ENCODE data around the gene WDR27.

DNA sequence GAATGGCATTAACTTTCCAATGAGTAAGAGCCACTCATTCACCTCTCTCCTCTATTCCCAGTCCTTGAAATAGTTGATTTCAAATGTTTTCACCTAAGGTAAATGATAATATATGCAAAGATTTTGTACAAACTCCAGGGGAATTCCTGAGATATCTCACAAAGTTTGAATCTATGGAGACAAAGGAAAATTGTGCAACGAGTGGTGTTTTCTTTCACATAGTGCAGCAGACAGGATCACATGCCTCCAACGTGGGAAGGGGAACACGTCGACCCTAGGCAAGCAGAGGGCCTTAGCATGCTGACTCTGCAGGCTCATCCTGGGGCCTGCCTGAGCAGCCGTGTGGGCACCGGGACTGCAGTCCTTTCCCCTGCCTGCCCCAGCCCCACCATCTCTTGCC, 252.6 kb downstream of the WDR27 start:
- TF ChIP-seq, protein P1, sequence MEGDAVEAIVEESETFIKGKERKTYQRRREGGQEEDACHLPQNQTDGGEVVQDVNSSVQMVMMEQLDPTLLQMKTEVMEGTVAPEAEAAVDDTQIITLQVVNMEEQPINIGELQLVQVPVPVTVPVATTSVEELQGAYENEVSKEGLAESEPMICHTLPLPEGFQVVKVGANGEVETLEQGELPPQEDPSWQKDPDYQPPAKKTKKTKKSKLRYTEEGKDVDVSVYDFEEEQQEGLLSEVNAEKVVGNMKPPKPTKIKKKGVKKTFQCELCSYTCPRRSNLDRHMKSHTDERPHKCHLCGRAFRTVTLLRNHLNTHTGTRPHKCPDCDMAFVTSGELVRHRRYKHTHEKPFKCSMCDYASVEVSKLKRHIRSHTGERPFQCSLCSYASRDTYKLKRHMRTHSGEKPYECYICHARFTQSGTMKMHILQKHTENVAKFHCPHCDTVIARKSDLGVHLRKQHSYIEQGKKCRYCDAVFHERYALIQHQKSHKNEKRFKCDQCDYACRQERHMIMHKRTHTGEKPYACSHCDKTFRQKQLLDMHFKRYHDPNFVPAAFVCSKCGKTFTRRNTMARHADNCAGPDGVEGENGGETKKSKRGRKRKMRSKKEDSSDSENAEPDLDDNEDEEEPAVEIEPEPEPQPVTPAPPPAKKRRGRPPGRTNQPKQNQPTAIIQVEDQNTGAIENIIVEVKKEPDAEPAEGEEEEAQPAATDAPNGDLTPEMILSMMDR (IDR thresholded peaks at IDR 0.05) = no peak
- TF ChIP-seq POLR2A (IDR thresholded peaks at IDR 0.05) (no peak), POLR2AphosphoS5 (IDR thresholded peaks at IDR 0.05) (no peak)

All from breast epithelium (tissue), 3 donors.